Neural crest cell (in vitro differentiated cells): Measurements from ENCODE around the gene DNAJC11. TPM values are rescaled to one million over a fixed set of nuclear protein-coding genes. Genes with fewer than 3 reads are reported as not detected.
A peak's percentile ranks its signal among the peaks of the same experiment; 100 is the strongest.

ENCODE experiments used
- DNase-seq: peaks from one replicate; pipeline ENCODE4 v3.0.0; 2021; ENCODE audit warnings: low read depth, mixed read lengths, low spot score
- H3K27ac Mint-ChIP-seq: one replicate; pipeline ENCODE4 v1.8.0; 2021; ENCODE audit warnings: mild to moderate bottlenecking, mixed read lengths; ENCODE audit not compliant: unreplicated experiment
- H3K27me3 Mint-ChIP-seq: 2 replicates; pipeline ENCODE4 v1.8.0; 2021; ENCODE audit warnings: low read depth, mild to moderate bottlenecking, mixed read lengths
- H3K36me3 Mint-ChIP-seq: 2 replicates; pipeline ENCODE4 v1.8.0; 2021; ENCODE audit warnings: low read depth, mild to moderate bottlenecking, mixed read lengths
- H3K4me1 Mint-ChIP-seq: 2 replicates; pipeline ENCODE4 v1.8.0; 2021; ENCODE audit warnings: mixed read lengths
- H3K4me3 Mint-ChIP-seq: one replicate; pipeline ENCODE4 v1.8.0; 2021; ENCODE audit warnings: mild to moderate bottlenecking, mixed read lengths
- H3K9me3 Mint-ChIP-seq: 2 replicates; pipeline ENCODE4 v1.8.0; 2021; ENCODE audit warnings: mixed read lengths
- total RNA-seq: library from RNA; stranded (reverse); gene quantifications from 2 replicates; pipeline ENCODE4 v1.2.1, GENCODE V29; 2021
- TF ChIP-seq, protein P1 (sequence below): fragments of 200-600 bp; sonication (generic); conservative IDR thresholded peaks from 2 replicates; pipeline ENCODE4 v1.5.0; 2021; ENCODE audit warnings: antibody characterized with exemption, mild to moderate bottlenecking

Gene DNAJC11
- total RNA-seq, 1 donor from 2014 or later = 86.6 TPM

DNA sequence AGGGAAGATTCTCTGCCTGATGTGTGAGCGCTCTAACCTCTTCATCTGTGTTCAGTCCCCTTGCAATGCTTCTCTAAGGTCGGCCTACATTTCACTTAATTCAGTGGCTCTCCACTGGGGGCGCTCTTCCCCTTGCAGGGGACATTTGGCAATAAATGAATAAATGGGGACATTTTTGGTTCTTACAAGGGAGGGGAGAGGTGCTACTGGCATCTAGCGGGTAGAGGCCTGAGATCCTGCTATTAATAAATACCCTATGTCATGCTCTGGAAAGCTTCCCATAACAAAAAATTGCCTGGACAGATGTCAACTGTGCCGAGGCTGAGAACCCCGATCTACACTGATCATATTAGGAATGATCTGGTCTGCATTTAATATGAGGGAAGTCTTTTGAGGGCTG, 25.9 kb upstream of the DNAJC11 start:
- Mint-ChIP-seq H3K4me1 (peaks cover 5% of the 10 kb centered on the region), H3K27ac (no peak overlapping the region), H3K36me3 (no peaks in the 10 kb centered on the region), H3K27me3 (peaks cover 6% of the 10 kb centered on the region), H3K9me3 (no peaks in the 10 kb centered on the region), H3K4me3 (no peak overlapping the region)
- TF ChIP-seq, protein P1, sequence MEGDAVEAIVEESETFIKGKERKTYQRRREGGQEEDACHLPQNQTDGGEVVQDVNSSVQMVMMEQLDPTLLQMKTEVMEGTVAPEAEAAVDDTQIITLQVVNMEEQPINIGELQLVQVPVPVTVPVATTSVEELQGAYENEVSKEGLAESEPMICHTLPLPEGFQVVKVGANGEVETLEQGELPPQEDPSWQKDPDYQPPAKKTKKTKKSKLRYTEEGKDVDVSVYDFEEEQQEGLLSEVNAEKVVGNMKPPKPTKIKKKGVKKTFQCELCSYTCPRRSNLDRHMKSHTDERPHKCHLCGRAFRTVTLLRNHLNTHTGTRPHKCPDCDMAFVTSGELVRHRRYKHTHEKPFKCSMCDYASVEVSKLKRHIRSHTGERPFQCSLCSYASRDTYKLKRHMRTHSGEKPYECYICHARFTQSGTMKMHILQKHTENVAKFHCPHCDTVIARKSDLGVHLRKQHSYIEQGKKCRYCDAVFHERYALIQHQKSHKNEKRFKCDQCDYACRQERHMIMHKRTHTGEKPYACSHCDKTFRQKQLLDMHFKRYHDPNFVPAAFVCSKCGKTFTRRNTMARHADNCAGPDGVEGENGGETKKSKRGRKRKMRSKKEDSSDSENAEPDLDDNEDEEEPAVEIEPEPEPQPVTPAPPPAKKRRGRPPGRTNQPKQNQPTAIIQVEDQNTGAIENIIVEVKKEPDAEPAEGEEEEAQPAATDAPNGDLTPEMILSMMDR = peak; percentile 87
- DNase-seq = peak; percentile 77

- Mint-ChIP-seq H3K27ac (peak overlapping the region; percentile 35), H3K27me3 (peaks cover 6% of the 10 kb centered on the region), H3K4me1 (peaks cover 5% of the 10 kb centered on the region), H3K4me3 (no peak overlapping the region), H3K9me3 (no peaks in the 10 kb centered on the region), H3K36me3 (no peaks in the 10 kb centered on the region)
- DNase-seq = no peak
- TF ChIP-seq, protein P1 = no peak
Observed at GRCh38 chr1:6726253-6726652, 24.6 kb upstream of the DNAJC11 start.

- H3K4me3 Mint-ChIP-seq = no peak overlapping the region
- H3K4me1 Mint-ChIP-seq = peaks cover 5% of the 10 kb centered on the region
- H3K27ac Mint-ChIP-seq = no peak overlapping the region
- TF ChIP-seq, protein P1 = no peak
- H3K36me3 Mint-ChIP-seq = no peaks in the 10 kb centered on the region
- DNase-seq = no peak
- no peaks in the 10 kb centered on the region for H3K27me3 Mint-ChIP-seq
- no peaks in the 10 kb centered on the region for H3K9me3 Mint-ChIP-seq
Observed at GRCh38 chr1:6724517-6725141, 23.0 kb upstream of the DNAJC11 start.

- no peaks in the 10 kb centered on the region for H3K36me3 Mint-ChIP-seq
- no peak for DNase-seq
- no peaks in the 10 kb centered on the region for H3K9me3 Mint-ChIP-seq
- TF ChIP-seq, protein P1 = no peak
- H3K27ac Mint-ChIP-seq = no peak overlapping the region
- no peak overlapping the region for H3K4me3 Mint-ChIP-seq
- H3K4me1 Mint-ChIP-seq = peaks cover 5% of the 10 kb centered on the region
- H3K27me3 Mint-ChIP-seq = no peaks in the 10 kb centered on the region
Observed at GRCh38 chr1:6723621-6724428, 22.2 kb upstream of the DNAJC11 start.

DNA sequence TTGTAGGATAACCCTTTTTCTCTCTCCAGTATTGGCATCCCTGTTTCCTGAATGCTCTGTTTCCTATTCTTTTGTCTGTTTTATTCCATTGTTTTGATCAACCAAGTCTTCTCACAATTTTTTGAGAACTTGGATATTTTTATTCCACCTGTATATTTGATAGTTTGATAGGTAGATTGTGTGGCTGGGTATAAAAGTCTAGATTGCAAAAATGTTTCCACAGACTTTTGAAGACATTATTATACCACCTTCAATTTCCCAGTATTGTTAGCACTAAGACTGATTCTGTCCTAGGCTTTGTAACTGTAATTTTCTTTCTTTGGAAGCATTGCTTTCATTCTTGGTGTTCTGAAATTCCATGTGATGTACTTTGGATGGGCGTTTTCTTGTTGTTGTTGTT, 9.6 kb upstream of the DNAJC11 start:
- Mint-ChIP-seq H3K4me3 (no peak overlapping the region), H3K36me3 (peaks cover 3% of the 10 kb centered on the region), H3K27me3 (peaks cover 32% of the 10 kb centered on the region), H3K9me3 (peaks cover 10% of the 10 kb centered on the region), H3K27ac (no peak overlapping the region), H3K4me1 (no peaks in the 10 kb centered on the region)
- no peak for DNase-seq
- TF ChIP-seq, protein P1 = no peak
